MM.1S (cell line): ENCODE measurements around the gene ASTE1.

Experiments used
- CTCF ChIP-seq: fragments of 300-600 bp; sonication (generic); IDR thresholded peaks from 2 replicates; pipeline ENCODE4 v1.5.1; 2016; ENCODE audit warnings: antibody characterized with exemption, low read length, mixed read lengths
- EZH2 ChIP-seq: fragments of 300-600 bp; sonication (generic); optimal IDR thresholded peaks from 2 replicates; pipeline ENCODE3; 2017; ENCODE audit warnings: low read depth, mild to moderate bottlenecking, antibody characterized with exemption, low read length, mixed read lengths

- TF ChIP-seq EZH2 = no peak
- TF ChIP-seq CTCF = no peak
Observed at GRCh38 chr3:130969621-130970020, 57.0 kb downstream of the ASTE1 start.
